Tongue (tissue), 2 donors: ENCODE results near the gene AMH. TPM values are rescaled to one million over a fixed set of nuclear protein-coding genes. Genes with fewer than 3 reads are reported as not detected.

Source experiments
- DNase-seq: peaks from one replicate; pipeline ENCODE4 v3.0.0-alpha.2; 2015
- total RNA-seq: library from RNA; depleted of rRNA; stranded (reverse); fragments of >200 nt; gene quantifications from one replicate; pipeline ENCODE4 v1.2.3, GENCODE V29; 2014

AMH gene
- total RNA-seq, 1 donor from 2014 or later = 1.4 TPM

DNA sequence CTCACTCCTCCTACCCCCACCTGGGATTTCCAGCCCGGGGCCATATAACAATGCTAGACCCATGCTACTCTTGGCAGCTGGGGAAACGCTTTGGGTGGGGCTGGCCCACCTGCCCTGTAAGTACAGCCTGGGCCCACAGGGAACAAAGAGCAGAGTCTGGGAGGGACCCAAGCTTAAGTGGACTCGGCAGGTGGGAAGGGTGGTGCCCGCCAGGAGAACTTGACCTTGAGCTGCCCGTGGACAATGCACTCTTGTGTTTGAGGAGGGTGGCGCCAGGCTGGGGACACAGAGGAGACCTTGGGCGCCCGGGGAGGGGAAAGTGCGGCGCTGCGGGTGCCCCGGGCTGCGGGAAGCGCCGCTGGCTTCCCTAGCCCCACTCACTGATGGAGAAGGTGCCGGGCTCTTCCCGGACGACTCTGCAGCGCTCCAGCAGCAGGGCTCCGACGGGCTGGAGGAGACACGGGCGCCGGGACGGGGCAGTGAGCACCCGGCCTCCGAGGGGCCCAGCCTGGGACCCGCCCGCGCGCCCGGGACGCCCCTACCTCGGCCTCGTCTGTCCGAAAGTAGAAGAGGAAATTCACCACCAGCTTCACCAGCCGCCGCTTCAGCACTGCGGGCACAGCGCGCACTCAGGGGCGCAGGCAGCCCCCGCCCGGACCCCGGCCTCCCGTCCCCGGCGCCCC lies 13.6 kb upstream of the AMH start:
- no peak for DNase-seq

DNA sequence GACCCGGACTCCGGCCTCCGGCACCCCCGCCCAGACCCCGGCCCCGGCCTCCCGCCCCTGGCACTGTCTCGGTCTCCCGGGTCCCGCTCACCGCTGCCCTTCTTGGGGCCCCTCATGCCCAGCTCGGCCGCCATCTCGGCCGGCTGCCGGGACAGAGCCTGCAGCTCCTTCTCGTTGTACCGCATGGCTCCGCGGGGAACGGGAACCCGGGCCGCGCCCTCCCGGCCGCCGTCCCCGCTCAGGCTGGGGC lies 13.1 kb upstream of the AMH start:
- no peak for DNase-seq

DNA sequence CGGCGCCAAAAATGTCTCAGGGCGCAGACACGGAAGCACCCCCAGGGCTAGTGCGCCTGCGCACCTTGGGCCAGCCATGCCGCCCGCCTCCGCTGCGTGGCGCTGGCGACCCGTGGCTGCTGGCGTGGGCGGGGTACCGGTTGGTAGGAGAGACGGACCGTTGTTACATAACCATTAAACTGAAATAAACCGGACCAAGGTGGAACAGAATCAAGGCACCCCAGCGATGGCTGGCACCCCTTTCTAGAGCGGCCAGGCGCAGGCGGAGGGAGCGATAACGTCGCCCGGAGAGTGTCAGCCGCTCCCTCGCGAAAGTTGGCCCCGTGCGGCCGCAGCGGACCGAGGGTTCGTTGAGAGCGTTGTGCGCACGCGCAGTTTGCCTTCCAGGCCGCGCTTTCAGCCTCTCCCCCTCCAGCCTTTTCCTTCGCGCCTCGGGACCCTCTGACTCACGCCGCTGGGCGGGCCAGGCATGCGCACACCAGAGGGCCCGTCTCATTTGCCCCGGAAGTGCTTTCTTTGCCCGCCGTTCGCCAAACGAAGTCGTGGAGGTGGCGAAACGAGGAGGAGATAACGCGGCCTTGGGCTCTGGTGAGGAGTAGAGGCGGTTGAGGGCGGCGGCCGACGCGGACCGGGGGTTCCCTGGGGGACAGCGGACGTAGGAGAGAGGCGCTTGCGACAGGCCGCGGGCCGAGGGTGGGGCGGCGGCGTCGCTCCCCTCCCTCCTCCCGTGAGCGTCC lies 12.6 kb upstream of the AMH start, which contains the start of the genes PLEKHJ1 and SF3A2:
TSS of gene PLEKHJ1 (minus strand) at position 16 of the 737 bp plus-strand sequence. CDS start 81 bp downstream, outside the sequence.
TSS of gene SF3A2 (plus strand) at position 511 of the 737 bp plus-strand sequence. CDS start 6,595 bp downstream, outside the sequence.
- peak; percentile 100 for DNase-seq

GRCh38 chr19:2237051-2237868 lies 11.9 kb upstream of the AMH start:
- no peak for DNase-seq

- DNase-seq = no peak
These were observed 11.3 kb upstream of the AMH start for GRCh38 chr19:2237869-2238153.

- no peak for DNase-seq
These were observed 9.9 kb upstream of the AMH start for GRCh38 chr19:2239173-2239572.

DNA sequence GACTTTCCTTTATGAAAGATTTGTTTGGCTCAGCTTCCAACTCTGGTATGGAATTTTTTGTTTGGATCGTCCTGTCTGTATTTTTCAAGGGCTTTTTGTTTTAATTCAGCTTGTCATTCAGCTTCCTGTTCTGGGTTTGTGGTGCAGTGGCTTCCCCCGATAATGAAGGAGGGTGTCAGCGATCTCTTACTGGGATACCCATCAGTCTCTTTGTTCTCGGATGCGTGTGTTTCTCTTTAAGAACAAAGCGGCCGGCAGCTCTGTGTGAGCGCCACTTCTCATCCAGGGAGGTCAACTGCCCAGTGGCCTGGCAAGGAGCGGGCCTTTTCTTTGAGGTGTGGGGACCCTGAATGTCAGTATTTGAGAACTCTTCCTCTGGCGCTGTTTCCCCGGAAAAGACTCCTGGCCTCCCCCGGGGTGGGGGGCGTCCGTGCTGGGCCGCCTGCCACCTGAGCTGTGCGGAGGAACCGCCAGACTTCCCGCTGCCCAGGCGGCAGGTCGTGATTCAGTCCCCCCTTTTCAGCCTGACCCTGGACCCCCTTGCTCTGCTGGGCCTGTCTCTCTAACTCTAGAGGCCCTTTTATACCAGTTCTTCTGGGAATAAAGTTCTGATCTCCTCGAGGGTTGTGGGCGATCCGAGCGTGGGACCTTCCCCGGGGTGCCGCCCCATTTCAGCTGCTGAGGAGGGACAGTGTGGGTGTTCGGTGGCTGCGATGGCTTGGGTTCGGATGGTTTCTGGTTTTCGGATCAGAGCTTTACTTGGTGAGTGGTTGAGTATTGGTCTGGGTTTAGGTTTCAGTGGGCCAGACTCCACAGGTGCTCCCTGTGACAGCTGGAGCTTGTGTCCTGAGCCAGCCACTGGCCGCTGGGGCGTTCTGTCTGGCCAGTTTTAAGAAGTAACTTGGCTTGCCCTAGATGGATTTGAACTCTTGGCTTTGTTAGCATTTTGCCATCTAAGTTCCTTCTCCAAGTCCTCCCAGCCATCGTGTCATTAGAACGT lies 9.1 kb upstream of the AMH start:
- DNase-seq = no peak

DNA sequence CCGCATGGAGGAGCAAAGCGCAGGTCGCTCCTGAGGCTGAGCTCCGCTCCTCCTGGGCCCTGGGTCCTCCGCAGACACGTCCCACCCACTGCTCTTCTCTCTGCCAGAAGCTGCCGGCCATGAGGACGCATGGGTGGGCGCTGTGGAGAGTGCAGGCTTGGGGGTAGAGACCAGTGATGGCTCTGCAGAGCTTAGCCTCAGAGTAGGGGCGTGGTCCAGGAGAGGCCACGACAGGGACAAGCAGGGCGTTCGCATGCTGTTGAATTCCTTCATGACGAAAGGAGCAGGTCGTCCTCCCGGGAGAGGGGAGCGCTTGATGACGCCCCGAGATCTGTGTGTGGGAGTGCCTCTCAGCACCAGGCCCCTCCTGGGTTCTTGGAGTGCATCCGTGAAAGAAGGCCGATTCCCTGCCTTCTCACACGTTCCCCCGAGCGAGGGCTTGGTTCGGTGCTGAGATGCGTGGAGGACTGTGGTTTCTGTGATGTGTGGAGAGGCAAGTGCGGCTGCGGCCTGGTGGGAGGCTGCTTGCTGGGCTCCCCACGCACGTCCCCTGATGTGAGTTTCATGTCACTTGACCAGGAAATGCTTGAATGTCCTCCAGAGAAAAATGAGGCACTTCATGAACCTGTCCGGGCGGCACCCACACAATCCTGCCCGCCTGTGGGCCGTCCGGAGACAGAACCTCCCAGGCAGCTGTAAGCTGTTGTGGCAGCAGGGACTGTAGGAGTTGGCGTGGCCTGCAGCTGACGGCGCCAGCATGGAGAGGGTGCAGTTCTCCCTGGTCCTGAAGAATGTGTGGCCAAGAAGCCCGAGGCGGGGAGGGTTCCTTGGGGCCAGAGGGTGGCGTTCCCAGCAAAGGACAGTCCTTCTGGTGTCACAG lies 8.0 kb upstream of the AMH start:
- no peak for DNase-seq

GRCh38 chr19:2242092-2242537 lies 7.0 kb upstream of the AMH start:
- no peak for DNase-seq

DNA sequence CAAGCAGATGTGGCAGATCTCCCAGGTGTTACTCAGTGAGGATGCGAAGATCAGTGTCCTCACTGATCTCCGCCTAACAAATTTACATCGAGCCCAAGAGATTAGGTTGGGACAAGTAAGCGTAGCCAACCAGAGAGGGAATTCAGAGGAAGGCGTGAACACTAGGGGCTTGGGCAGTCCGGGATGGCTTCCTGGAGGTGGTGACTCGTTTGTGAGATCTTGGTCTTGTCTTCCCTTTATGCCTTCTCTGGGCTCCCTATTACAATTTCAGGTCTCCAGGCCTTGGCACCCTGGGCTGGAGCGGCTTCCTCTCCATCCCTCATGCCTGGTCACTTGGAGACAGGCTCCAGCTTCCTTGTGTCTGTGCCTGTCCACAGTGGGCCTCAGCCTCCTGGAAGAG lies 6.3 kb upstream of the AMH start:
- no peak for DNase-seq

DNA sequence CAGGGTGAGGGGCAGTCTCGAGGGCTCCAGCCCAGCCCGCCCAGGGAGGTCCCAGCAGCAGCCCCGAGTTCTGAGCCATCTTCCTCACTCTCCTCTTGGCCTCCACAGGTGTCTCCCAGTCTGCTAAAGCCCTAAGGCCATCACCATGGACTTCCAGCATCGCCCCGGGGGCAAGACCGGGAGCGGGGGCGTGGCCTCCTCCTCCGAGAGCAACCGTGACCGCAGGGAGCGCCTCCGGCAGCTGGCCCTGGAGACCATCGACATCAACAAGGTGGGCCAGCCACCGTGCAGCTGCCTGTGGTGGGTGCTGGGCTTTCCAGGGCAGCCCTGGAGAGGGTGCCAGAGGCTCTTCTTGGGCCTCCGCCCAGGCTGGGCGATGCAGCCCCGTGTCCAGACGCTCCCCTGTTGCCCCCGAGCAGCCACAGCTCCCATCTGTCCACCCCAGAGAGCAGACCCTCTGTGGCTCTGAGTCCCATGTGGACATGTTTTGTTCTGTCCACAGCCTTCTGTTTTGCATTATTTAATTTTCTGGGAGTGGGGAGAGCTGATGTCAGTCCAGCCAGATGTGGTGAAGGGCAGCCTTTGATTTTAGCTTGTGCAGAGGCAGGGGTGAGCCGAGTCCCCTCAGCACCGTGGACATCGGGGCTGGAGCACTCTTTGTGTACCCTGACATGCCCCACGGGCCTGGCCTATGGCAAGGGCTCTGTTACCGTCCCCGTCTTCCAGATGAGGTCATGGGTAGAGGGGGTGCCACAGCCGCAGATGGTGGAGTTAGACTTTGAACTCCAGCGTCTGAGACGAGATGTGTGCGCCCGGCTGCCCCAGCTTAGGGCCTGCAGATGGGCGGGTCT lies 5.6 kb upstream of the AMH start:
- DNase-seq = no peak

- no peak for DNase-seq
These were observed 5.1 kb upstream of the AMH start for GRCh38 chr19:2244125-2244411.

DNA sequence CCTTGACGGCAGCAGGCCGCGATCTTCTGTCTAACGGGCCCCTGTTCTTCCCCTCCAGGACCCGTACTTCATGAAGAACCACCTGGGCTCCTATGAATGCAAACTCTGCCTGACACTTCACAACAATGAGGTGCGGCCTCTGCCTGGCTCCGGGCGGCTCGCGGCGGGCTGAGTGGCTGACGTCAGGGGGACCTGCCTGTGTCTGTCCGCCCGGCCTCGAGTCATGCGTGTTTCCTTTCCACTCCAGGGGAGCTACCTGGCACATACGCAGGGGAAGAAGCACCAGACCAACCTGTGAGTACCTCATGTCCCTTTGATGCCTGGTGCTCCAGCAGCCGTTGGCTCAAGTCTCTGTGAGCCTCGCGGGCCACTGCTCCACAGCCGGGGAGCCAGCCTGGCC lies 4.6 kb upstream of the AMH start:
- DNase-seq = no peak

- no peak for DNase-seq
These were observed 3.9 kb upstream of the AMH start for GRCh38 chr19:2245273-2245672.

- DNase-seq = no peak
These were observed 3.0 kb upstream of the AMH start for GRCh38 chr19:2246014-2246620.

DNA sequence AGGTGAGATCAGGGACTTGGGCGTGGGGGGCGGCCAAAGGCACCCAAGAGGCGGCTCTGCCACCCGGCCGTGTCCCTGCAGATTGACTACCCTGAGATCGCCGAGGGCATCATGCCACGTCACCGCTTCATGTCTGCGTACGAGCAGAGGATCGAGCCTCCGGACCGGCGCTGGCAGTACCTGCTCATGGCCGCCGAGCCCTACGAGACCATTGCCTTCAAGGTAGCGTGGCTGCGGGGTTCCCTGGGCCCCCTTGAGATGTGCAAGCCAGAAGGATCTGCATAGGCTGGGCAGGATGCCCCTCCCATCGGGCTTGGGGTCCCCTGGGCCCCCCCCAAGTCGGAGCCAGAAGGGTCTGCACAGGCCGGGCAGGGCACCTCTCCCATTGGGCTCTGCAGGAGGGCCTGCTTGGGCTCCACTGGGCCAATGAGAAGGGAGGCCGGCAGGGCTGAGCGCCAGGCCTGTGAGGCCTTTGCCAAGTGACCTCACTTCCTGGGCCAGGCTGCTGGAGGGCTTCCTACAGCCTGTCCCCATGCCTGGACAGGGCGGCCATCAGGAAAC lies 2.2 kb upstream of the AMH start:
- no peak for DNase-seq

DNA sequence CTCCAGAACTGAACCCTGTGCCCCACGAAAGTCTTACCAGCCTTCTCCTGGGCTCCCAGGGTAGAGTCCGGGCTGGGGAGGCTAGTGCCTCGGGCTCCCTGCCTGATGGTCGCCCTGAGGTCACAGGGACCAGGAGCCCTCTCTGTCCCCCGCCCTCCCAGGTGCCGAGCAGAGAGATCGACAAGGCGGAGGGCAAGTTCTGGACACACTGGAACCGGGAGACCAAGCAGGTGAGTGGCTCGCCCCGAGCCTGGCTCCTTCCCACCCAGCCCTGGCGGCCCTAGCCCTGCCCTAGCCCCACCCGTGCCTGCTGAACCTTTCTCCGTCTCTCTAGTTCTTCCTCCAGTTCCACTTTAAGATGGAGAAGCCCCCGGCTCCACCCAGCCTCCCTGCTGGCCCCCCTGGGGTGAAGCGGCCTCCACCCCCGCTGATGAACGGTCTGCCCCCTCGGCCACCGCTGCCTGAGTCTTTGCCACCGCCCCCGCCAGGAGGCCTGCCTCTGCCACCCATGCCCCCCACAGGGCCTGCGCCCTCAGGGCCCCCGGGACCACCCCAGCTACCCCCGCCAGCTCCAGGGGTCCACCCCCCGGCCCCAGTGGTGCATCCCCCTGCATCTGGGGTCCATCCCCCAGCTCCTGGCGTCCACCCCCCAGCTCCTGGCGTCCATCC lies 1.6 kb upstream of the AMH start:
- DNase-seq = no peak

DNA sequence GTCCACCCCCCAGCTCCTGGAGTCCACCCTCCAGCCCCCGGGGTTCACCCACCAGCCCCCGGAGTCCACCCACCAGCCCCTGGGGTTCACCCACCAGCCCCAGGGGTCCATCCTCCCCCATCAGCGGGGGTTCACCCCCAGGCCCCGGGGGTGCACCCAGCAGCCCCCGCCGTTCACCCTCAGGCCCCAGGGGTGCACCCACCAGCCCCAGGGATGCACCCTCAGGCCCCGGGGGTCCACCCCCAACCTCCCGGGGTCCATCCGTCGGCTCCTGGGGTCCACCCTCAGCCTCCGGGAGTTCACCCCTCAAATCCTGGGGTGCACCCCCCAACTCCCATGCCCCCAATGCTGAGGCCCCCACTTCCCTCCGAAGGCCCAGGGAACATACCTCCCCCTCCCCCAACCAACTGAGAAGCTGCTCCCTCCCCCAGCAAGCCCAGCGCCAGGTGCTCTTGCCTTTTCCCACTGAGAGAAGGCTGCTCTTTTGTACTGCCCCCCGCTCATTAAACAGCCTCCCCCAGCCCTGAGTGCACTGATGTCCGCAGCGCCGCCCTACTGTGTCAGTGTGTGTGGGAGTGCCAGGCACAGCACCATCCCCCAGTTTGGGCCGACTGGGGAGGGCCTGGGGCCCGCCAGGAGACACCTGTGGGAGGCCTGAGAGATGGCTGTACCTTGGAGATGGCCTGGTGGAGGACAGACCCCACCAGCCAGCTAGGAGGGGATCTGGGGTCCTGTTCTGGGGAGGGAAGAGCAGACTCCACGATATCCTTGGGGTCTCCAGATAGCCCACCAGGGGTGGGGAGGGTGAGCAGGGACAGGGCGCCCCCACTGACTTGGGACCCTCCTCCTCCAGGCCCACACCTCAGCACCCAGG lies 750 bp upstream of the AMH start:
- DNase-seq = no peak
